Keratinocyte (primary cell): ENCODE data around the gene CCDC170. TPM values are rescaled to one million over a fixed set of nuclear protein-coding genes. Genes with fewer than 3 reads are reported as not detected.
A peak's percentile ranks its signal among the peaks of the same experiment; 100 is the strongest.

Experiments
- DNase-seq: peaks from one replicate; pipeline ENCODE4 v3.0.0-alpha.2; 2011; ENCODE audit warnings: low read depth, missing footprints, low spot score
- FAIRE-seq: peaks from 2 replicates; lab custom pipeline; 2011; peaks lifted over from hg19 to GRCh38; lab: Jason Lieb, UNC
- H2AFZ ChIP-seq: 2 replicates; pipeline ENCODE4 v1.6.0; 2012; ENCODE audit warnings: low read length, control low read depth, inconsistent platforms; ENCODE audit not compliant: control insufficient read depth
- H3K27ac ChIP-seq: 2 replicates; pipeline ENCODE4 v1.5.1; 2011; ENCODE audit warnings: low read length; ENCODE audit not compliant: control insufficient read depth, insufficient read depth
- H3K27me3 ChIP-seq: 3 replicates; pipeline ENCODE4 v1.6.0; 2011; ENCODE audit warnings: low read length; ENCODE audit not compliant: control insufficient read depth, insufficient read depth; ENCODE audit errors: extremely low read depth
- H3K36me3 ChIP-seq, 2 experiments: 2 replicates in 1 of 2; 3 replicates in 1 of 2; pipeline ENCODE4 v1.5.1; 2011; ENCODE audit warnings: low read length in 2 of 2, mild to moderate bottlenecking in 1 of 2; ENCODE audit not compliant: control insufficient read depth in 2 of 2, insufficient read depth in 2 of 2; ENCODE audit errors: extremely low read depth in 1 of 2
- H3K4me1 ChIP-seq: 3 replicates; pipeline ENCODE4 v1.5.1; 2011; ENCODE audit warnings: low read length; ENCODE audit not compliant: control insufficient read depth, insufficient read depth; ENCODE audit errors: extremely low read depth
- H3K4me2 ChIP-seq: 3 replicates; pipeline ENCODE4 v1.6.0; 2011; ENCODE audit warnings: low read depth, low read length; ENCODE audit not compliant: control insufficient read depth, insufficient read depth; ENCODE audit errors: extremely low read depth
- H3K4me3 ChIP-seq, 3 experiments: fragments of 200-600 bp in 1 of 3; sonication (generic) in 1 of 3; 2 replicates in 2 of 3; 3 replicates in 1 of 3; pipeline ENCODE4 v1.5.1; 2011 to 2016; ENCODE audit warnings: low read length in 3 of 3, mild to moderate bottlenecking in 3 of 3, control low read depth in 2 of 3, inconsistent platforms in 1 of 3, low read depth in 1 of 3, mixed read lengths in 1 of 3, mixed run types in 1 of 3, moderate library complexity in 1 of 3; ENCODE audit not compliant: control insufficient read depth in 2 of 3, insufficient read depth in 2 of 3; ENCODE audit errors: extremely low read depth in 1 of 3
- H3K79me2 ChIP-seq: 2 replicates; pipeline ENCODE4 v1.6.0; 2012; ENCODE audit warnings: low read length; ENCODE audit not compliant: control insufficient read depth, insufficient read depth
- H3K9ac ChIP-seq: 3 replicates; pipeline ENCODE4 v1.6.0; 2011; ENCODE audit warnings: low read length; ENCODE audit not compliant: control insufficient read depth, insufficient read depth; ENCODE audit errors: extremely low read depth
- H3K9me1 ChIP-seq: 3 replicates; pipeline ENCODE4 v1.6.0; 2011; ENCODE audit warnings: low read length; ENCODE audit not compliant: control insufficient read depth, insufficient read depth; ENCODE audit errors: extremely low read depth
- H3K9me3 ChIP-seq: 2 replicates; pipeline ENCODE4 v1.5.1; 2012; ENCODE audit warnings: low read depth, low read length; ENCODE audit not compliant: control insufficient read depth
- H4K20me1 ChIP-seq: 3 replicates; pipeline ENCODE4 v1.6.0; 2011; ENCODE audit warnings: low read length; ENCODE audit not compliant: control insufficient read depth, insufficient read depth; ENCODE audit errors: extremely low read depth
- CTCF ChIP-seq, 3 experiments: IDR thresholded peaks in 1 of 3; conservative IDR thresholded peaks in 1 of 3; optimal IDR thresholded peaks in 1 of 3; 2 replicates in 2 of 3; 3 replicates in 1 of 3; pipeline versions ENCODE3 to v1.5.1; 2011; ENCODE audit warnings: low read length in 3 of 3, mild to moderate bottlenecking in 3 of 3, moderate library complexity in 2 of 3, control low read depth in 1 of 3, inconsistent platforms in 1 of 3; ENCODE audit not compliant: insufficient read depth in 2 of 3; ENCODE audit errors: extremely low read depth in 1 of 3
- EZH2 ChIP-seq: IDR thresholded peaks from one replicate; pipeline ENCODE4 v1.6.1; 2012; ENCODE audit warnings: inconsistent platforms, mild to moderate bottlenecking, low read length, moderate library complexity
- dilution Hi-C: fragments of 300-500 bp; cut with MboI; formaldehyde crosslinking; loops from one replicate; pipeline ENCODE4 v1.7.0; 2020; ENCODE audit warnings: low sequenced_read_pairs; ENCODE audit not compliant: extremely low pct_ligation_motif_present
- polyA plus RNA-seq, 5 experiments: library from polyadenylated mRNA; depleted of rRNA in 3 of 5; stranded (reverse) in 3 of 5; stranded (forward) in 1 of 5; unstranded in 1 of 5; fragments of >200 nt; gene quantifications; 1 replicate in 1 of 5; 2 replicates in 3 of 5; 3 replicates in 1 of 5; pipeline versions ENCODE4 v1.2.1 to v1.2.3, GENCODE V29; 2011 to 2012; ENCODE audit warnings: missing spikeins in 2 of 5, low read depth in 1 of 5, low replicate concordance in 1 of 5

The CCDC170 gene
- polyA plus RNA-seq, 1 donor (not counting 4 experiments of a cell fraction or from before 2014, with no cell fraction given) = 0.10 TPM

DNA sequence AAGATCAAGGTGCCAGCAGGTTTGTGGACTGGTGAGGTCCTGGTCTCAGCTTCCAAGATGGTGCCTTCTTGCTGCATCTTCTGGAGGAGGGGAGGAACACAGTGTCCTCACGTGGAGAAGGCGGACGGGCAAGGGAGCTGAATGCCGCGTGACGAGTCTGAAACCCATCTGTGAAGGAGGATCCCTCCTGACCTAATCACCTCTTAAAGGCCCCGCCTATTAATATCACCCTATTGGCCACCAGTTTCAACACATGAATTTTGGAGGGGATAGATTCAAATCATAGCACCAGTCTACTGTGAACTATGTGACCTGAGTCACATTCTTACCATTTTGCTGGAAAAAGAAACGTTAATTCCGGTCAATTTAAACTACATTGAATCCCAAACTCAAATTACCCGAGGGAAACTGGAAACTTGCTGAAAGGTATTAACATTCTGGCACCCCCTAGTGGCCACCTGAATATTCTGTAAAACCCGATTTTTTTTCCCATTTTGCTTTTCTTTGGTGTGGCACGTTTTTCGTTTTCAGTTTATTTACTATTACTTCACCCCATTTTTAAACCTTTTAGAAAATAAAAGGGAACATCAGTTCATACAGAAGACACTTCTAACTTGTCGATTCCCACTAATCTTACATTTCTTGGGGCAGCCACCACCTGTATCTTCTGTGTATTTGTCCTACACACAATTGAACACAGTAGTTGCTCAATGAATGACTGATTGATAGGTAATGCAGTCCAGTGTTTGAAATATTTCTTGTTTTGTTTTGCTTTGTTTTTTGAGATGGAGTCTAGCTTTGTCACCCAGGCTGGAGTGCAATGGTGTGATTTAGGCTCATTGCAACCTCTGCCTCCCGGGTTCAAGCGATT, 17.9 kb upstream of the CCDC170 start:
- Histone ChIP-seq H3K9ac (no peak overlapping the region), H3K9me3 (no peaks in the 10 kb centered on the region), H2AFZ (peak overlapping the region; percentile 11), H3K9me1 (no peaks in the 10 kb centered on the region), H3K36me3 (no peaks in the 10 kb centered on the region), H3K4me3 (no peak overlapping the region), H3K27me3 (no peaks in the 10 kb centered on the region), H3K27ac (no peak overlapping the region), H3K4me1 (no peaks in the 10 kb centered on the region), H4K20me1 (no peaks in the 10 kb centered on the region), H3K4me2 (peak overlapping the region; percentile 11), H3K79me2 (no peaks in the 10 kb centered on the region)
- dilution Hi-C loops = no loop called here
- TF ChIP-seq EZH2 (no peak), CTCF (optimal IDR thresholded peaks at IDR 0.05 in 1 of 3, IDR thresholded peaks at IDR 0.05 in 1 of 3, conservative IDR thresholded peaks at IDR 0.05 in 1 of 3; ENCODE audit: extremely low read depth in 1 of 3, insufficient read depth in 2 of 3, low read length in 3 of 3) (peak; percentile 37 to 65 (median 52))
- DNase-seq = no peak
- FAIRE-seq = no peak

DNA sequence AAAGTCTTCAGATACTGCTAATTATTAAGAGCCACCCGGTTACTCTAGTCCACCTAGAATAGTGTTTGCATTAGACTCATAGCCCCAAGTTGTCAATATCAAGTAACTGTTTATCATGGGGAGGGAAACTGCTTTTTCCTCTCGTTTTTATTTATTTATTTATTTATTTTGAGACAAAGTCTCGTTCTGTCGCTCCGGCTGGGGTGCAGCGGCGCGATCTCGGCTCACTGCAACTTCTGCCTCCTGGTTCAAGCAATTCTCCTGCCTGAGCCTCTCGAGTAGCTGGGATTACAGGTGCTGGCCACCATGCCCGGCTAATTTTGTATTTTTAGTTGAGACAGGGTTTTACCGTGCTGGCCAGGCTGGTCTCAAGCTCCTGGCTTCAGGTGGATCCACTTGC, 16.1 kb upstream of the CCDC170 start:
- DNase-seq (no peak), FAIRE-seq (no peak)
- no peak overlapping the region for H2AFZ ChIP-seq
- H3K27ac ChIP-seq = no peak overlapping the region
- no peaks in the 10 kb centered on the region for H3K9me1 ChIP-seq
- peaks cover 5% of the 10 kb centered on the region for H3K4me1 ChIP-seq
- H3K79me2 ChIP-seq = no peaks in the 10 kb centered on the region
- H3K27me3 ChIP-seq = no peaks in the 10 kb centered on the region
- H3K36me3 ChIP-seq = no peaks in the 10 kb centered on the region
- no peak for TF ChIP-seq EZH2
- no peak for TF ChIP-seq CTCF (optimal IDR thresholded peaks at IDR 0.05 in 1 of 3, IDR thresholded peaks at IDR 0.05 in 1 of 3, conservative IDR thresholded peaks at IDR 0.05 in 1 of 3; ENCODE audit: extremely low read depth in 1 of 3, insufficient read depth in 2 of 3, low read length in 3 of 3)
- no peak overlapping the region for H3K9ac ChIP-seq
- no peaks in the 10 kb centered on the region for H4K20me1 ChIP-seq
- no peak overlapping the region for H3K4me2 ChIP-seq
- no peak overlapping the region for H3K4me3 ChIP-seq
- dilution Hi-C loops = no loop called here
- no peaks in the 10 kb centered on the region for H3K9me3 ChIP-seq
